A549 (cell line): ENCODE data around the gene CNDP1.

Experiments used
- CHD2 ChIP-seq: fragments of 150-350 bp; IDR thresholded peaks from 2 replicates; pipeline ENCODE4 v1.6.1; 2014; ENCODE audit warnings: low read length; ENCODE audit not compliant: partially characterized antibody
- CTCF ChIP-seq: fragments of >200 bp; sonication (Bioruptor Twin); formaldehyde crosslinking; IDR thresholded peaks from 3 replicates; pipeline ENCODE4 v1.5.1; 2016
- EHMT2 ChIP-seq: fragments of 200-600 bp; sonication (generic); IDR thresholded peaks from 2 replicates; pipeline ENCODE4 v1.6.1; 2016; ENCODE audit warnings: antibody characterized with exemption, low read depth, mild to moderate bottlenecking, moderate library complexity
- EP300 ChIP-seq, 2 experiments: fragments of >200 bp; sonication (Bioruptor Twin); formaldehyde crosslinking; IDR thresholded peaks; 2 replicates in 1 of 2; 3 replicates in 1 of 2; pipeline ENCODE4 v1.6.1; 2016 to 2017
- FOSB ChIP-seq: fragments of 250-450 bp; sonication (Bioruptor Pico); IDR thresholded peaks from 2 replicates; pipeline ENCODE4 v1.5.0; 2020; ENCODE audit warnings: mild to moderate bottlenecking, moderate library complexity
- MYC ChIP-seq: IDR thresholded peaks from 2 replicates; pipeline ENCODE4 v1.6.1; 2012; ENCODE audit warnings: mild to moderate bottlenecking, inconsistent platforms, low read length, improper control_type of control experiment, borderline replicate concordance
- POLR2A ChIP-seq: IDR thresholded peaks from 2 replicates; pipeline ENCODE4 v1.6.1; 2012; ENCODE audit warnings: mild to moderate bottlenecking, low read length
- RAD21 ChIP-seq, 2 experiments: fragments of >200 bp in 1 of 2; sonication (Bioruptor Twin) in 1 of 2; formaldehyde crosslinking in 1 of 2; IDR thresholded peaks in 1 of 2; conservative IDR thresholded peaks in 1 of 2; 2 replicates in 1 of 2; 3 replicates in 1 of 2; pipeline ENCODE4 v1.6.1; 2012 to 2018; ENCODE audit warnings: inconsistent platforms in 1 of 2
- REST ChIP-seq: fragments of 200-600 bp; sonication (generic); IDR thresholded peaks from 2 replicates; pipeline ENCODE4 v1.6.1; 2016; ENCODE audit warnings: antibody characterized with exemption, mild to moderate bottlenecking, moderate library complexity

GRCh38 chr18:74512321-74513053 is 21.8 kb upstream of the CNDP1 start:
- TF ChIP-seq REST (no peak), CHD2 (no peak), RAD21 (conservative IDR thresholded peaks at IDR 0.05 in 1 of 2, IDR thresholded peaks at IDR 0.05 in 1 of 2) (no peak), MYC (no peak), EHMT2 (no peak), EP300 (IDR thresholded peaks at IDR 0.05) (no peak), CTCF (no peak), POLR2A (no peak), FOSB (CRISPR knock-in tag) (no peak)
